ENCODE measurements around the gene KDM2A.
"Not testable (repeated sequence)": the region's sequence is repeated elsewhere in the genome, so short reads cannot be mapped to it uniquely, and the experiment has no call there.

KDM2A gene

GRCh38 chr11:67167719-67168118, 48.7 kb downstream of the KDM2A start:
- no peak for DNase-seq (ENCODE audit: low read depth, low spot score)

- not testable (repeated sequence) for DNase-seq (ENCODE audit: low read depth, low spot score)
Observed at GRCh38 chr11:67168911-67169310, 49.8 kb downstream of the KDM2A start.

GRCh38 chr11:67174311-67174710, 55.2 kb downstream of the KDM2A start:
- DNase-seq (ENCODE audit: low read depth, low spot score): no peak

- no peak for DNase-seq (ENCODE audit: low read depth, low spot score)
Observed at GRCh38 chr11:67177399-67178281, 58.6 kb downstream of the KDM2A start.

GRCh38 chr11:67178421-67178820, 59.4 kb downstream of the KDM2A start:
- no peak for DNase-seq (ENCODE audit: low read depth, low spot score)

- peak; percentile 64 for DNase-seq (ENCODE audit: low read depth, low spot score)
Observed at GRCh38 chr11:67178878-67179277, 59.8 kb downstream of the KDM2A start.

- peak; percentile 38 for DNase-seq (ENCODE audit: low read depth, low spot score)
Observed at GRCh38 chr11:67179892-67180490, 60.9 kb downstream of the KDM2A start.

- no peak for DNase-seq (ENCODE audit: low read depth, low spot score)
Observed at GRCh38 chr11:67194096-67194495, 75.0 kb downstream of the KDM2A start.

GRCh38 chr11:67195971-67196456, 77.0 kb downstream of the KDM2A start:
- no peak for DNase-seq (ENCODE audit: low read depth, low spot score)

GRCh38 chr11:67197606-67198005, 78.5 kb downstream of the KDM2A start:
- DNase-seq (ENCODE audit: low read depth, low spot score): no peak

- DNase-seq (ENCODE audit: low read depth, low spot score): not testable (repeated sequence)
Observed at GRCh38 chr11:67198781-67199180, 79.7 kb downstream of the KDM2A start.

GRCh38 chr11:67199751-67200150, 80.7 kb downstream of the KDM2A start:
- no peak for DNase-seq (ENCODE audit: low read depth, low spot score)

- no peak for DNase-seq (ENCODE audit: low read depth, low spot score)
Observed at GRCh38 chr11:67202028-67202427, 83.0 kb downstream of the KDM2A start.

GRCh38 chr11:67204822-67205221, 85.8 kb downstream of the KDM2A start:
- DNase-seq (ENCODE audit: low read depth, low spot score): no peak

GRCh38 chr11:67209222-67209621, 90.2 kb downstream of the KDM2A start:
- not testable (repeated sequence) for DNase-seq (ENCODE audit: low read depth, low spot score)

GRCh38 chr11:67211656-67212436, 92.8 kb downstream of the KDM2A start:
- no peak for DNase-seq (ENCODE audit: low read depth, low spot score)

GRCh38 chr11:67213178-67213621, 94.1 kb downstream of the KDM2A start:
- DNase-seq (ENCODE audit: low read depth, low spot score): no peak

- DNase-seq (ENCODE audit: low read depth, low spot score): no peak
Observed at GRCh38 chr11:67227726-67228125, 108.7 kb downstream of the KDM2A start.

GRCh38 chr11:67230406-67230805, 111.3 kb downstream of the KDM2A start:
- DNase-seq (ENCODE audit: low read depth, low spot score): no peak

GRCh38 chr11:67230886-67231285, 111.8 kb downstream of the KDM2A start:
- DNase-seq (ENCODE audit: low read depth, low spot score): no peak

GRCh38 chr11:67233584-67234190, 114.6 kb downstream of the KDM2A start:
- no peak for DNase-seq (ENCODE audit: low read depth, low spot score)

- not testable (repeated sequence) for DNase-seq (ENCODE audit: low read depth, low spot score)
Observed at GRCh38 chr11:67234571-67234970, 115.5 kb downstream of the KDM2A start.

All from astrocyte of the hippocampus (primary cell).